HEK293 (cell line): ENCODE measurements around the gene CDC42BPA.

Source experiments
- CTCF ChIP-seq: fragments of 450-650 bp; formaldehyde crosslinking; IDR thresholded peaks from 2 replicates; pipeline ENCODE4 v1.5.1; 2016; ENCODE audit warnings: missing biosample characterization, missing genetic modification characterization
- HOXA7 ChIP-seq: sonication (generic); formaldehyde crosslinking; IDR thresholded peaks from 2 replicates; pipeline ENCODE4 v1.8.1; 2022; ENCODE audit warnings: missing genetic modification reagents, borderline replicate concordance
- KLF1 ChIP-seq: fragments of 450-650 bp; formaldehyde crosslinking; IDR thresholded peaks from 2 replicates; pipeline ENCODE4 v1.5.1; 2016; ENCODE audit warnings: missing biosample characterization, missing genetic modification characterization
- YY1 ChIP-seq: fragments of 450-650 bp; formaldehyde crosslinking; IDR thresholded peaks from 2 replicates; pipeline ENCODE4 v1.5.1; 2018; ENCODE audit warnings: missing biosample characterization, missing genetic modification characterization
- ZBTB21 ChIP-seq: fragments of 450-650 bp; formaldehyde crosslinking; IDR thresholded peaks from 2 replicates; pipeline ENCODE4 v1.5.1; 2017; ENCODE audit warnings: missing biosample characterization, missing genetic modification characterization
- ZBTB7A ChIP-seq: fragments of 450-650 bp; formaldehyde crosslinking; IDR thresholded peaks from 2 replicates; pipeline ENCODE4 v1.5.1; 2016; ENCODE audit warnings: low read depth, missing biosample characterization, missing genetic modification characterization
- ZNF10 ChIP-seq: fragments of 450-650 bp; formaldehyde crosslinking; IDR thresholded peaks from 2 replicates; pipeline ENCODE4 v1.5.1; 2017; ENCODE audit warnings: missing biosample characterization, missing genetic modification characterization
- ZNF138 ChIP-seq: fragments of 450-650 bp; formaldehyde crosslinking; IDR thresholded peaks from 2 replicates; pipeline ENCODE4 v1.5.1; 2016; ENCODE audit warnings: missing biosample characterization, missing genetic modification characterization, borderline replicate concordance
- ZNF146 ChIP-seq: fragments of 450-650 bp; formaldehyde crosslinking; IDR thresholded peaks from 2 replicates; pipeline ENCODE4 v1.5.1; 2016; ENCODE audit warnings: missing biosample characterization, missing genetic modification characterization
- ZNF433 ChIP-seq: fragments of 450-650 bp; formaldehyde crosslinking; IDR thresholded peaks from 2 replicates; pipeline ENCODE4 v1.5.1; 2016; ENCODE audit warnings: missing biosample characterization, missing genetic modification characterization, low read depth
- ZNF704 ChIP-seq: fragments of 450-650 bp; formaldehyde crosslinking; IDR thresholded peaks from 2 replicates; pipeline ENCODE4 v1.5.1; 2016; ENCODE audit warnings: missing biosample characterization, missing genetic modification characterization
- ZNF776 ChIP-seq: fragments of 450-650 bp; formaldehyde crosslinking; IDR thresholded peaks from 2 replicates; pipeline ENCODE4 v1.5.0; 2017; ENCODE audit warnings: missing biosample characterization, missing genetic modification characterization, borderline replicate concordance
- ZNF837 ChIP-seq: fragments of 450-650 bp; formaldehyde crosslinking; IDR thresholded peaks from 2 replicates; pipeline ENCODE4 v1.5.1; 2016; ENCODE audit warnings: missing biosample characterization, missing genetic modification characterization
- TF ChIP-seq, protein P1 (sequence below): sonication (generic); formaldehyde crosslinking; IDR thresholded peaks from 2 replicates; pipeline ENCODE4 v1.8.1; 2022; ENCODE audit warnings: mild to moderate bottlenecking, moderate library complexity, missing genetic modification reagents

DNA sequence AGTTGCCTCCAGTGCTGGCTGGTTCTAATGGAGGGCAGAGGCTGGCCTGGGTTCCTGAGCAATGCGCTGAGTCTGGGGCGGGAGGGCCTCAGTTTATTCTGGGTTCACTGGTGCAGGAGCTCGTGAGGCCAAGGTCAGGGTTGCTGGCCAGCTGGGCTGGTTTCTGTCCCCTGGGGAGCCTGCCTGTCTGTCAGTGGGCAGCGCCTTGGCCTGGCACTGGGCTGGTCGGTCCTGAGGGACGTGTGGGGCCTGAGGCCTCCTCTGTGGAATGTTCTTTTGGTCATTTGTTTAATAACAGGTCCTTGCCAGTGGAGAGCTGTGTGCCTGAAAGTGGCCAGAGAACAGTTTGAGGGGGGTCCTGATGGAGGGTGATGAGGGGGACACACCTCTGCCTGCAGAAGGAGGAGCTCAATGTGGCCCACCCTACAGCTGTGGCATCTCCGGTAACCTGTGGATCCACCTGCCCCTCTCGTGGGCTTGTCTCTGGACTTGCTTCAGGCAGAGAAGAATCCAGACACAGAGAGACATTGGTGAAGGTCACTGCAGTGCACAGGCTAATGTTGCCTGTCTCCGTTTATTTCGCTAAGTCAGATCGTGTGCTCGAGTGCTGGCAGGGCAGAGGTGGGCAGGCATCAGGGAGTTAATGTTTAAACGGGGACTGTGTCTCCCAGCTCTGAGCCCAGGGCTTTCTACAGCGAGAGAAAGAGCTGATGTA, 343.6 kb downstream of the CDC42BPA start:
- TF ChIP-seq, protein P1, sequence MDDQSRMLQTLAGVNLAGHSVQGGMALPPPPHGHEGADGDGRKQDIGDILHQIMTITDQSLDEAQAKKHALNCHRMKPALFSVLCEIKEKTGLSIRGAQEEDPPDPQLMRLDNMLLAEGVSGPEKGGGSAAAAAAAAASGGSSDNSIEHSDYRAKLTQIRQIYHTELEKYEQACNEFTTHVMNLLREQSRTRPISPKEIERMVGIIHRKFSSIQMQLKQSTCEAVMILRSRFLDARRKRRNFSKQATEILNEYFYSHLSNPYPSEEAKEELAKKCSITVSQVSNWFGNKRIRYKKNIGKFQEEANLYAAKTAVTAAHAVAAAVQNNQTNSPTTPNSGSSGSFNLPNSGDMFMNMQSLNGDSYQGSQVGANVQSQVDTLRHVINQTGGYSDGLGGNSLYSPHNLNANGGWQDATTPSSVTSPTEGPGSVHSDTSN (CRISPR knock-in tag), result no peak
- TF ChIP-seq ZBTB21 (tag by site-specific recombination) (no peak), YY1 (tag by site-specific recombination) (no peak), HOXA7 (CRISPR knock-in tag) (no peak), ZBTB7A (tag by site-specific recombination) (no peak), CTCF (tag by site-specific recombination) (no peak), ZNF776 (tag by site-specific recombination) (no peak), ZNF146 (no peak), ZNF433 (no peak), ZNF138 (tag by site-specific recombination) (no peak), ZNF704 (tag by site-specific recombination) (no peak), ZNF837 (tag by site-specific recombination) (no peak), ZNF10 (tag by site-specific recombination) (no peak), KLF1 (tag by site-specific recombination) (no peak)
